Measurements from ENCODE around the gene GRK4.

The GRK4 gene

GRCh38 chr4:3079694-3080123 lies 116.3 kb downstream of the GRK4 start:
- Histone ChIP-seq H3K36me3 (ENCODE audit: control insufficient read depth, insufficient read depth, low read length) (no peaks in the 10 kb centered on the region; the same call in 1 of the 2 replicates), H3K4me3 (ENCODE audit: low read depth, low read length) (no peak overlapping the region), H3K27me3 (ENCODE audit: control insufficient read depth, insufficient read depth, low read length) (no peaks in the 10 kb centered on the region), H3K27ac (ENCODE audit: low read depth, low read length) (no peak overlapping the region), H3K4me1 (ENCODE audit: control insufficient read depth, insufficient read depth, low read length) (0 out of 2 replicates have a peak, but pooled peaks cover 10% of the 10 kb centered on the region), H3K9ac (ENCODE audit: low read length) (no peak overlapping the region), H3K9me3 (ENCODE audit: control insufficient read depth, insufficient read depth, low read depth, low read length) (no peaks in the 10 kb centered on the region)

DNA sequence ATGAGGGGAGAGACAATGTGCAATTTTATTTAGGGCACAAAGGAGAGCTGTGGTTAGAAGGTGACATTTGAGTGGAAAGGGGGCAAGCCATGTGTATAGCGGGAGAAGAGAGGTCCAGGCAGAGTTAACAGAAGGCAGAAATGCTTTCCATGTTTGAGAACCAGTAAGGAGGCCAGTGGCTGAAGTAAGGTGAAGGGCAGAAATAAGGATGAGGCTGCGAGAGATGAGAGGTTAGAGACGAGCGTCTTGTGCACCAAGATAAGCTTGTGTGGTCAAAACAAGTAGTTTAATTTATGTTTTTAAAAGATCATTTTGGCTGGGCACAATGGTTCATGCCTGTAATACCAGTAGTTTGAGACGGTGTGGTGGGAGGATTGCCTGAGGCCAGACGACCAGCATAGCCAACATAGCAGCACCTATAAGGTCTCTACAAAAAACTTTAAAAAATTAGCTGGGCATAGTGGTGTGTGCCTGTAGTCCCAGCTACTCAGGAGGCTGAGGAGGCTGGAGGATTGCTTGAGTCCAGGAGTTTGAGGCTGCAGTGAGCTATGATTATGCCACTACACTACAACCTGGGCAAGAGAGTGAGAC lies 119.6 kb downstream of the GRK4 start:
- Histone ChIP-seq H3K9ac (ENCODE audit: low read length) (no peak overlapping the region), H3K27me3 (ENCODE audit: control insufficient read depth, insufficient read depth, low read length) (no peaks in the 10 kb centered on the region), H3K36me3 (ENCODE audit: control insufficient read depth, insufficient read depth, low read length) (peaks cover 14% of the 10 kb centered on the region), H3K9me3 (ENCODE audit: control insufficient read depth, insufficient read depth, low read depth, low read length) (no peaks in the 10 kb centered on the region), H3K4me3 (ENCODE audit: low read depth, low read length) (no peak overlapping the region), H3K4me1 (ENCODE audit: control insufficient read depth, insufficient read depth, low read length) (no peaks in the 10 kb centered on the region), H3K27ac (ENCODE audit: low read depth, low read length) (no peak overlapping the region)

- Histone ChIP-seq H3K36me3 (ENCODE audit: control insufficient read depth, insufficient read depth, low read length) (peaks cover 19% of the 10 kb centered on the region), H3K9ac (ENCODE audit: low read length) (no peak overlapping the region), H3K27me3 (ENCODE audit: control insufficient read depth, insufficient read depth, low read length) (no peaks in the 10 kb centered on the region), H3K4me1 (ENCODE audit: control insufficient read depth, insufficient read depth, low read length) (no peaks in the 10 kb centered on the region), H3K4me3 (ENCODE audit: low read depth, low read length) (no peak overlapping the region), H3K9me3 (ENCODE audit: control insufficient read depth, insufficient read depth, low read depth, low read length) (no peaks in the 10 kb centered on the region), H3K27ac (ENCODE audit: low read depth, low read length) (no peak overlapping the region)
Measured at GRCh38 chr4:3083732-3084131, 120.4 kb downstream of the GRK4 start.

GRCh38 chr4:3085948-3086670 lies 122.7 kb downstream of the GRK4 start:
- Histone ChIP-seq H3K27ac (ENCODE audit: low read depth, low read length) (no peak overlapping the region), H3K4me1 (ENCODE audit: control insufficient read depth, insufficient read depth, low read length) (no peaks in the 10 kb centered on the region), H3K36me3 (ENCODE audit: control insufficient read depth, insufficient read depth, low read length) (peaks cover 38% of the 10 kb centered on the region), H3K27me3 (ENCODE audit: control insufficient read depth, insufficient read depth, low read length) (no peaks in the 10 kb centered on the region), H3K4me3 (ENCODE audit: low read depth, low read length) (no peak overlapping the region), H3K9me3 (ENCODE audit: control insufficient read depth, insufficient read depth, low read depth, low read length) (no peaks in the 10 kb centered on the region), H3K9ac (ENCODE audit: low read length) (no peak overlapping the region)

GRCh38 chr4:3087115-3087797 lies 123.9 kb downstream of the GRK4 start:
- Histone ChIP-seq H3K9ac (ENCODE audit: low read length) (no peak overlapping the region), H3K9me3 (ENCODE audit: control insufficient read depth, insufficient read depth, low read depth, low read length) (no peaks in the 10 kb centered on the region), H3K4me3 (ENCODE audit: low read depth, low read length) (no peak overlapping the region), H3K27ac (ENCODE audit: low read depth, low read length) (no peak overlapping the region), H3K4me1 (ENCODE audit: control insufficient read depth, insufficient read depth, low read length) (no peaks in the 10 kb centered on the region), H3K27me3 (ENCODE audit: control insufficient read depth, insufficient read depth, low read length) (no peaks in the 10 kb centered on the region), H3K36me3 (ENCODE audit: control insufficient read depth, insufficient read depth, low read length) (peaks cover 45% of the 10 kb centered on the region)

All from HUES6 (cell line).